ENCODE results near the gene ZC3H18.

The ZC3H18 gene

DNA sequence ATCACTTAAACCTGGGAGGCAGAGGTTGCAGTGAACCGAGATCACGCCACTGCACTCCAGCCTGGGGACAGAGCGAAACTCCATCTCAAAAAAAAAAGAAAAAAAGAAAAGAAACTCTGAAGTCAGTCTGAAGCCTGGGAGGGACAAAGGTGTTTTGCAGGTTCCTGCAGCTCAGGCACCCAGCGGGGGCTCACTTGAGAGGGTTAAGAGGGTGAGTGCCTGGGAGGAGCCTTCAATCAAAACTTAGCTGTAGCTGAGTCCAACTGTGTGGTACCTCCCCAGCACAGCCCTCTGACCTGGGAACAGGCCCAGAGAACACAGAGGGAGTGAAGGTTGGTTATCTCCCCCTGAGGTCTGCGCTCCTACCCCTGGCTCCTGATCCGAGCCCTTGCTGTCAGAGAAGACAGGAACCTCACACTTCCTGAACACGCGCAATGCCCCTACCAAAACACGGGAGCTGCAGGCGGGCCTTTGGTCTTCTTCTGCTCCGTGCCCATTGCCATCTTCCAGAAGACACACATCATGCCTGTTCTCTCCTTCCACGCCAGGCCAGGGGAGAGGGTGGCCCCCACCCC lies 20.4 kb upstream of the ZC3H18 start:
- no peak overlapping the region for H3K4me3 Mint-ChIP-seq
- H3K9me3 Mint-ChIP-seq: peaks cover 14% of the 10 kb centered on the region
- H3K27me3 Mint-ChIP-seq (ENCODE audit: low read depth, poor library complexity): peaks cover 55% of the 10 kb centered on the region
- TF ChIP-seq, protein P1, sequence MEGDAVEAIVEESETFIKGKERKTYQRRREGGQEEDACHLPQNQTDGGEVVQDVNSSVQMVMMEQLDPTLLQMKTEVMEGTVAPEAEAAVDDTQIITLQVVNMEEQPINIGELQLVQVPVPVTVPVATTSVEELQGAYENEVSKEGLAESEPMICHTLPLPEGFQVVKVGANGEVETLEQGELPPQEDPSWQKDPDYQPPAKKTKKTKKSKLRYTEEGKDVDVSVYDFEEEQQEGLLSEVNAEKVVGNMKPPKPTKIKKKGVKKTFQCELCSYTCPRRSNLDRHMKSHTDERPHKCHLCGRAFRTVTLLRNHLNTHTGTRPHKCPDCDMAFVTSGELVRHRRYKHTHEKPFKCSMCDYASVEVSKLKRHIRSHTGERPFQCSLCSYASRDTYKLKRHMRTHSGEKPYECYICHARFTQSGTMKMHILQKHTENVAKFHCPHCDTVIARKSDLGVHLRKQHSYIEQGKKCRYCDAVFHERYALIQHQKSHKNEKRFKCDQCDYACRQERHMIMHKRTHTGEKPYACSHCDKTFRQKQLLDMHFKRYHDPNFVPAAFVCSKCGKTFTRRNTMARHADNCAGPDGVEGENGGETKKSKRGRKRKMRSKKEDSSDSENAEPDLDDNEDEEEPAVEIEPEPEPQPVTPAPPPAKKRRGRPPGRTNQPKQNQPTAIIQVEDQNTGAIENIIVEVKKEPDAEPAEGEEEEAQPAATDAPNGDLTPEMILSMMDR (IDR thresholded peaks at IDR 0.05): no peak
- H3K36me3 Mint-ChIP-seq (ENCODE audit: low read depth): no peaks in the 10 kb centered on the region
- no peak for DNase-seq
- H3K27ac Mint-ChIP-seq: no peak overlapping the region
- peaks cover 45% of the 10 kb centered on the region for H3K4me1 Mint-ChIP-seq

- no peak overlapping the region for H3K4me3 Mint-ChIP-seq
- H3K36me3 Mint-ChIP-seq (ENCODE audit: low read depth): no peaks in the 10 kb centered on the region
- TF ChIP-seq, protein P1 (IDR thresholded peaks at IDR 0.05): no peak
- peaks cover 50% of the 10 kb centered on the region for H3K27me3 Mint-ChIP-seq (ENCODE audit: low read depth, poor library complexity)
- H3K9me3 Mint-ChIP-seq: peaks cover 11% of the 10 kb centered on the region
- no peak for DNase-seq
- H3K27ac Mint-ChIP-seq: no peak overlapping the region
- peaks cover 45% of the 10 kb centered on the region for H3K4me1 Mint-ChIP-seq
These were observed 19.9 kb upstream of the ZC3H18 start for GRCh38 chr16:88550246-88550661.

DNA sequence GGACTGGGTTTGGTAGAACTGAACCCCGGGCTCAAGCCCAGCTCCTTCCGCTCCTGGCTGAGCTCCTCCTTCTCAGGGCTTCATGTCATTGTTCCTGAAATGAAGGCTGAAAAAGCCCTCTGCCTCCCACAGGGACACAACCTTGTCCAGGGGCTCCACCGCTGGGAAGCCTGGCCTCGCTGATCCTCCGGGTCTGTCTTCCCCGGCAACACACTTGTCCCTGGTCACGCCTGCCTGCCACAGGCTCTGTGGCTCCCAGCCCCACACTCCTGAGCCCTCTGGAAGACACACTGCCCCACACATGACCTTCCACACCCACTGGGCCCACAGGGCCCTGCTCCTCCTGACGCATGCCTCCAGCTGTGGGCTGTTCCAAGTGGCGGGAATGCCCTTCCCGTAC lies 18.0 kb upstream of the ZC3H18 start:
- peaks cover 47% of the 10 kb centered on the region for H3K4me1 Mint-ChIP-seq
- no peak for DNase-seq
- H3K36me3 Mint-ChIP-seq (ENCODE audit: low read depth): no peaks in the 10 kb centered on the region
- H3K9me3 Mint-ChIP-seq: peaks cover 6% of the 10 kb centered on the region
- TF ChIP-seq, protein P1 (IDR thresholded peaks at IDR 0.05): no peak
- H3K4me3 Mint-ChIP-seq: peak overlapping the region; percentile 58
- peaks cover 35% of the 10 kb centered on the region for H3K27me3 Mint-ChIP-seq (ENCODE audit: low read depth, poor library complexity)
- H3K27ac Mint-ChIP-seq: peak overlapping the region; percentile 73

- no peak for DNase-seq
- Mint-ChIP-seq H3K9me3 (peaks cover 6% of the 10 kb centered on the region), H3K36me3 (ENCODE audit: low read depth) (no peaks in the 10 kb centered on the region), H3K27me3 (ENCODE audit: low read depth, poor library complexity) (peaks cover 32% of the 10 kb centered on the region), H3K4me1 (peaks cover 50% of the 10 kb centered on the region), H3K4me3 (peak overlapping the region; percentile 58), H3K27ac (peak overlapping the region; percentile 73)
- TF ChIP-seq, protein P1 (IDR thresholded peaks at IDR 0.05): no peak
These were observed 17.4 kb upstream of the ZC3H18 start for GRCh38 chr16:88552815-88553214.

DNA sequence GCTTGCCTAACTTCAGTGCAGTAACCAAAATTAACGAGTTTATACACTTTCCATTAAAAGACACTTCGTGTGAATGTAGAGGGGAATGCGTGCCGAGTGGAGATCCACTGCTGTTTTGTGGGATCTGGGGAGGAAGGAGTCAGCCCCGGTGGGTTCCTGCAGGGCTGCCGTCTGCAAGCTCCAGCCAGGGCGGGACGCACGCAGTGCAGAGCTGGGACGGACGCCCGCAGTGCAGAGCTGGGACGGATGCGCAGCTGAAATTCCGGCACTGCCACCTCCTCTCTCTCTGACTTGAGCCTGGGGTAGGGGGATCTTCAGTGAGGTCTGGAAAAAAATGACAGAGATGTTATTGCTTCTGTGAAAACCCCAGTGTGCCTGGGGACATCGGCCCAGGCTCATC lies 16.5 kb upstream of the ZC3H18 start:
- H3K27me3 Mint-ChIP-seq (ENCODE audit: low read depth, poor library complexity): peaks cover 26% of the 10 kb centered on the region
- H3K4me3 Mint-ChIP-seq: peak overlapping the region; percentile 25
- H3K4me1 Mint-ChIP-seq: peaks cover 51% of the 10 kb centered on the region
- TF ChIP-seq, protein P1 (IDR thresholded peaks at IDR 0.05): no peak
- peaks cover 6% of the 10 kb centered on the region for H3K9me3 Mint-ChIP-seq
- DNase-seq: no peak
- no peaks in the 10 kb centered on the region for H3K36me3 Mint-ChIP-seq (ENCODE audit: low read depth)
- no peak overlapping the region for H3K27ac Mint-ChIP-seq

GRCh38 chr16:88554711-88555264 lies 15.4 kb upstream of the ZC3H18 start:
- DNase-seq: no peak
- TF ChIP-seq, protein P1 (IDR thresholded peaks at IDR 0.05): no peak
- Mint-ChIP-seq H3K36me3 (ENCODE audit: low read depth) (no peaks in the 10 kb centered on the region), H3K27ac (no peak overlapping the region), H3K27me3 (ENCODE audit: low read depth, poor library complexity) (peaks cover 19% of the 10 kb centered on the region), H3K4me3 (no peak overlapping the region), H3K9me3 (peaks cover 6% of the 10 kb centered on the region), H3K4me1 (peaks cover 46% of the 10 kb centered on the region)

Data from nephron progenitor cell (in vitro differentiated cells).